Nephron (organoid): ENCODE results near the gene EFNA5.

Experiments
- H3K27ac Mint-ChIP-seq, 3 experiments: 2 replicates each; pipeline ENCODE4 v1.8.0; 2020; ENCODE audit warnings: mixed read lengths in 3 of 3, mild to moderate bottlenecking in 2 of 3, moderate library complexity in 1 of 3
- H3K27me3 Mint-ChIP-seq: 2 replicates; pipeline ENCODE4 v1.8.0; 2021; ENCODE audit warnings: low read depth, mild to moderate bottlenecking, moderate library complexity, mixed read lengths
- H3K36me3 Mint-ChIP-seq: 2 replicates; pipeline ENCODE4 v1.8.0; 2020; ENCODE audit warnings: low read depth, mixed read lengths
- H3K4me1 Mint-ChIP-seq: 2 replicates; pipeline ENCODE4 v1.8.0; 2020; ENCODE audit warnings: mixed read lengths
- H3K4me3 Mint-ChIP-seq, 3 experiments: 2 replicates each; pipeline ENCODE4 v1.8.0; 2020; ENCODE audit warnings: mild to moderate bottlenecking in 3 of 3, mixed read lengths in 3 of 3, moderate library complexity in 2 of 3
- H3K9me3 Mint-ChIP-seq: 2 replicates; pipeline ENCODE4 v1.8.0; 2020; ENCODE audit warnings: mixed read lengths
- TF ChIP-seq, protein P1 (sequence below), 3 experiments: fragments of 200-600 bp; sonication (generic); IDR thresholded peaks; one replicate each; pipeline ENCODE4 v1.5.0; 2021; ENCODE audit warnings: antibody characterized with exemption in 3 of 3; ENCODE audit not compliant: unreplicated experiment in 3 of 3

EFNA5 gene

DNA sequence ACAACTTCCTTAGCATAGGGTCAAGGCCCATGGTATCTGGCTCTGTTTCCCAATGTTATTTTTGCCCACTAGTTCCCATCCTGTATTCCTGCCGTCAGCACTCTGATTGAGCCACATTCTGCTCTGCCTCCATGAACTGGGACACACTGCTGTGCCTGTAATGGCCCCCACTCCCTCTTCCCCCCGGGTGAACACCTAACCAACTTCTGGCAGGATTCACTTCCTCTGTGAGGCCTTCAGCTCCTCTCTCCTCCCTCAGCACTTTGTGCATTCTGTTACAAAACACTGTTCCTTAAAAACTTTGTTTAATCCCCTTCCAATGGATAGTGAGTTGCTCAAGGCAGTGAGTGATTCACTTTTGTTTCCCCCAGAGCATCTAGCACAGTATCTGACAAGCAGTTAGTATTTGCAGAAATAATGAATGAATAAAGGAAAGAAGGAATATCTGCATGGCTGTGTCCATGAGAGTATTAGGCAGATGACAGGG is 183.6 kb downstream of the EFNA5 start:
- peak overlapping the region in 2 of 3 experiments; percentile 9 to 62 for H3K27ac Mint-ChIP-seq
- peaks cover 22% of the 10 kb centered on the region for H3K4me1 Mint-ChIP-seq
- no peaks in the 10 kb centered on the region for H3K36me3 Mint-ChIP-seq

DNA sequence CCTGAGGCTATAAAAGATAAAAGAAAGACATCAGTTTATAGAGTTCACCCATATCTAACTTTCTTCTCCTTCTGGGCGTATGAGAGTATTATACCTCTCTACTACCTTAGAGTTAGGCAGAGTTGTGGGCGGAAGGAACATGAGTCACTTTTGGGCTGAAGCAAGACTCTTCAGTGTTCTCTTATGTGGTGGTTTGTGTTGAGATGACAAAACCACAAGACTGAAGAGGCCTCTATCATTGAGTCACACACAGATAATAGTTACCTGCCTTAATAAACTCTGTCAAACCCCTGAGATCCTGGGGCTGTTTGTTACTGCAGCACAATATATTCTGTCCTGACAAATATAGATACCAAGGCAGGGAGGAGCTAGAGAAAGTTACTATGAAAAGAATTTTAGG is 184.2 kb downstream of the EFNA5 start:
- H3K27ac Mint-ChIP-seq, result no peak overlapping the region
- no peaks in the 10 kb centered on the region for H3K9me3 Mint-ChIP-seq
- no peaks in the 10 kb centered on the region for H3K36me3 Mint-ChIP-seq
- TF ChIP-seq, protein P1, sequence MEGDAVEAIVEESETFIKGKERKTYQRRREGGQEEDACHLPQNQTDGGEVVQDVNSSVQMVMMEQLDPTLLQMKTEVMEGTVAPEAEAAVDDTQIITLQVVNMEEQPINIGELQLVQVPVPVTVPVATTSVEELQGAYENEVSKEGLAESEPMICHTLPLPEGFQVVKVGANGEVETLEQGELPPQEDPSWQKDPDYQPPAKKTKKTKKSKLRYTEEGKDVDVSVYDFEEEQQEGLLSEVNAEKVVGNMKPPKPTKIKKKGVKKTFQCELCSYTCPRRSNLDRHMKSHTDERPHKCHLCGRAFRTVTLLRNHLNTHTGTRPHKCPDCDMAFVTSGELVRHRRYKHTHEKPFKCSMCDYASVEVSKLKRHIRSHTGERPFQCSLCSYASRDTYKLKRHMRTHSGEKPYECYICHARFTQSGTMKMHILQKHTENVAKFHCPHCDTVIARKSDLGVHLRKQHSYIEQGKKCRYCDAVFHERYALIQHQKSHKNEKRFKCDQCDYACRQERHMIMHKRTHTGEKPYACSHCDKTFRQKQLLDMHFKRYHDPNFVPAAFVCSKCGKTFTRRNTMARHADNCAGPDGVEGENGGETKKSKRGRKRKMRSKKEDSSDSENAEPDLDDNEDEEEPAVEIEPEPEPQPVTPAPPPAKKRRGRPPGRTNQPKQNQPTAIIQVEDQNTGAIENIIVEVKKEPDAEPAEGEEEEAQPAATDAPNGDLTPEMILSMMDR (IDR thresholded peaks at IDR 0.05; ENCODE audit: unreplicated experiment in 3 of 3), result no peak
- H3K4me1 Mint-ChIP-seq, result peaks cover 22% of the 10 kb centered on the region
- H3K27me3 Mint-ChIP-seq, result no peaks in the 10 kb centered on the region
- H3K4me3 Mint-ChIP-seq, result no peak overlapping the region

More for the DNA sequence above, 183.6 kb downstream of the EFNA5 start:
- Mint-ChIP-seq H3K4me3 (no peak overlapping the region), H3K27me3 (no peaks in the 10 kb centered on the region), H3K9me3 (no peaks in the 10 kb centered on the region)
- TF ChIP-seq, protein P1 (IDR thresholded peaks at IDR 0.05; ENCODE audit: unreplicated experiment in 3 of 3), result no peak

DNA sequence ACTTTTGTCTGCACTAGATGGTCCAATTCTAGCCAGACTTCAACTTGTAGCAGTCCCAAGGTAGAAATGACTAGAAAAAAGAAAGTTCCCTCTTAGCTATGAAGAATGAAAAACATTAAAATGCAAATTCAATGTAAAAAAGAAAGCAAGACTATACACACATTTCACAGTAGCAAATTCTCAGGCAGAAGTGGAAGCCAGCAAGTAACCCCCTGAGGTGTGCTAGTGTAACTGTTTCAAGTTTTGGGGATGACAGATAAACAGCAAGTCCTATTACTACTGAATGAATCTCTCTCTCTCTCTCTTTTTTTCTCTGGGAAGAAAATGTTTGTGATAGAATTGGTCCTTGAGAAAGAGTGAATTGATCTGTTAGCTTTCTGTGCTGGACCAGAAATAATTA is 185.6 kb downstream of the EFNA5 start:
- Mint-ChIP-seq H3K9me3 (no peaks in the 10 kb centered on the region), H3K36me3 (peaks cover 5% of the 10 kb centered on the region), H3K4me1 (peaks cover 26% of the 10 kb centered on the region), H3K4me3 (no peak overlapping the region), H3K27me3 (no peaks in the 10 kb centered on the region), H3K27ac (peak overlapping the region in 1 of 3 experiments; percentile 7)
- TF ChIP-seq, protein P1 (IDR thresholded peaks at IDR 0.05; ENCODE audit: unreplicated experiment in 3 of 3), result no peak

DNA sequence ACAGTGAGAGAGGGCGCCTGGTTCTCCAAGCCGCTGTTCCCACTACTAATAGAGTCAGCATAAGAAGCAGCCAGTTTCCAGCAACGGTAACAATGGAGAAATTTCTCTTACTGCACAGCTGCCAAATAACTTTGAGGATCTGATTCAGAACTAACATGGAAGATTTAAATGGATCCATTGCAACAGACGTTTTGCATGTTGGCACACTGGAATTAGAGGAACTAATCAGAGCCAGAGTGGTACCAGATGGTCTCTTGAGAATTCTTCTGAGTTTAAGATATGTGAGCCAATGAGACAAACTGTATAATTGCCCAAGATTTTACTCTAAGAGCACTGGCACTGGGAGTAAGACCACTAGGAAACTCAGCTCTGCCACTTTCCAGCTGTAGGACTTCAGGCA is 186.5 kb downstream of the EFNA5 start:
- Mint-ChIP-seq H3K27me3 (no peaks in the 10 kb centered on the region), H3K9me3 (no peaks in the 10 kb centered on the region), H3K4me1 (peaks cover 26% of the 10 kb centered on the region), H3K4me3 (no peak overlapping the region), H3K27ac (no peak overlapping the region), H3K36me3 (peaks cover 5% of the 10 kb centered on the region)
- TF ChIP-seq, protein P1 (IDR thresholded peaks at IDR 0.05; ENCODE audit: unreplicated experiment in 3 of 3), result no peak

DNA sequence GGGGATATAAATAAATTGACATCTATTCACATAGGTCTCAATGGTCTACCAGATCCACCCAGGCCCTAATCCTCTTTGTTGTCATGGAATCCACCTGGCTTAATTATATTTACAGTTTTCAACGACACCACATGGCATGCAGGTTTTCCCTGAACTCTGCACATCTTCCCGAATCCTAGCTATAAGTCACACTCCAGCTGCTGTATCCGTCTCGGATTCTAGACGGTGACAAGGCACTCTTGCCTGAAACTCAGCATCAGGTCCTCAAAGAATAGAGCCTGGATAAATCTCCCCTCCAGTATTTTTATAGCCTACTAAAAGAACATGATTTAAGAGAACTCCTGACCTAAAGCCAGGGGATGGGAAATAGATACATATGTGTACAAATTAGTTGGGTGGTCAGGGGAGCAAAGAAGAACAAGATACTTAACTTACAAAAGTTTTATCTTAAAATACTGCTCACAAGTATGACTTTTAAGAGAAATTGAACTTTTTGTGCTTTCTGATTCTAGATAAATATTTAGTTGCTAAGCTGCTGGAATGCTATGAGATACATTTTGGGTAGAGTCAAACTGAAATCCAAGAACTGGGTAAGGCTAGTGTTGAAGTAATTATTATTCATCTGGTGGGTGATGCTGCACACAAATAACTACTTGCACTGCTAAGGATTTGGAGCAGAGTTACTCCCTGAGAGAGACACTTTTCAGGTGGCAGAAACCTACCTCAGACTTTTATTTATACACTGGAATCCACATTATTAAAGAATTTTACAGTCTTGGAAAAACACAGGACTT is 187.3 kb downstream of the EFNA5 start:
- H3K36me3 Mint-ChIP-seq, result peaks cover 5% of the 10 kb centered on the region
- H3K4me3 Mint-ChIP-seq, result no peak overlapping the region
- H3K4me1 Mint-ChIP-seq, result peaks cover 26% of the 10 kb centered on the region
- TF ChIP-seq, protein P1 (IDR thresholded peaks at IDR 0.05; ENCODE audit: unreplicated experiment in 3 of 3), result no peak
- no peaks in the 10 kb centered on the region for H3K27me3 Mint-ChIP-seq
- peak overlapping the region in 1 of 3 experiments; percentile 4 for H3K27ac Mint-ChIP-seq
- H3K9me3 Mint-ChIP-seq, result no peaks in the 10 kb centered on the region
